ENCODE measurements around the gene AP2S1.

AP2S1 gene

DNA sequence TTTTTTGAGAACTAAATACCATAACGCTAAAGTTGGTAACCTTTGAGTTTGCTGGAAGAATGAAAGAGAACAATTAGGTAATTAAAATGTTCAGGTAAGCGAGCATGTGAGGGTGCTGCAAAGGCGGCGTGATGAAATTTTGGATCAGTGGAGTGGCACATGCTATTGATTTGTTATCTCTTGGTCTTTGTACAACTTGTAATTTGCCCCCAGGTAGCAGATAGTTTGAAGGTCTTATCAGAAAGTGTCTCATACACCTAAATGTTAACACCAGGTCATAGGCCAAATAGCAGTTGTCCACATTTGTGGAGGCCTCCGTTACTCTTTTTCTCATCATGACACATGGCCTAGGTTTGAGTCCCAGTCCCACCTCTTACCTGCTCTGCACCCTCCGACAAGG, 25.0 kb upstream of the AP2S1 start:
- TF ChIP-seq, protein P1, sequence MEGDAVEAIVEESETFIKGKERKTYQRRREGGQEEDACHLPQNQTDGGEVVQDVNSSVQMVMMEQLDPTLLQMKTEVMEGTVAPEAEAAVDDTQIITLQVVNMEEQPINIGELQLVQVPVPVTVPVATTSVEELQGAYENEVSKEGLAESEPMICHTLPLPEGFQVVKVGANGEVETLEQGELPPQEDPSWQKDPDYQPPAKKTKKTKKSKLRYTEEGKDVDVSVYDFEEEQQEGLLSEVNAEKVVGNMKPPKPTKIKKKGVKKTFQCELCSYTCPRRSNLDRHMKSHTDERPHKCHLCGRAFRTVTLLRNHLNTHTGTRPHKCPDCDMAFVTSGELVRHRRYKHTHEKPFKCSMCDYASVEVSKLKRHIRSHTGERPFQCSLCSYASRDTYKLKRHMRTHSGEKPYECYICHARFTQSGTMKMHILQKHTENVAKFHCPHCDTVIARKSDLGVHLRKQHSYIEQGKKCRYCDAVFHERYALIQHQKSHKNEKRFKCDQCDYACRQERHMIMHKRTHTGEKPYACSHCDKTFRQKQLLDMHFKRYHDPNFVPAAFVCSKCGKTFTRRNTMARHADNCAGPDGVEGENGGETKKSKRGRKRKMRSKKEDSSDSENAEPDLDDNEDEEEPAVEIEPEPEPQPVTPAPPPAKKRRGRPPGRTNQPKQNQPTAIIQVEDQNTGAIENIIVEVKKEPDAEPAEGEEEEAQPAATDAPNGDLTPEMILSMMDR (IDR thresholded peaks at IDR 0.05) = no peak

DNA sequence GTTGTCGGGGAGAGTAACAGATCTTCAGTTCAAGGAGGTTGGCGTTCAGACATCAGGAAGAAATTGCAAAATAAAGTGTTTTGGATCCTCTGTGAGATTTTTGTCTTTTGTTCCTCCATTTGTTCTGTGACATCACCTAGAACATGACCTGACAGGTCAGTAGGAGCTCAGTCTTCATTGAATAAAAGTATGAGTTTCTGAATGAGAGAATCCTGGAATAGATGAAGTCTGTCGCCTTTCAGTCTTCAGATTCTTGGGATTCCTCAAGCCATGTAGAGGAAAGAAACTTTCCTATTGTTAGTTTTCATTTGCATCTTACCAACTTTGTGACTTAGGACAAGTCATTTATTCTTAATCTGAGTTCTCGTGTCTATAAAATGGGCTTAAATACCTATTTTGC, 24.6 kb upstream of the AP2S1 start:
- TF ChIP-seq, protein P1 (IDR thresholded peaks at IDR 0.05) = no peak

DNA sequence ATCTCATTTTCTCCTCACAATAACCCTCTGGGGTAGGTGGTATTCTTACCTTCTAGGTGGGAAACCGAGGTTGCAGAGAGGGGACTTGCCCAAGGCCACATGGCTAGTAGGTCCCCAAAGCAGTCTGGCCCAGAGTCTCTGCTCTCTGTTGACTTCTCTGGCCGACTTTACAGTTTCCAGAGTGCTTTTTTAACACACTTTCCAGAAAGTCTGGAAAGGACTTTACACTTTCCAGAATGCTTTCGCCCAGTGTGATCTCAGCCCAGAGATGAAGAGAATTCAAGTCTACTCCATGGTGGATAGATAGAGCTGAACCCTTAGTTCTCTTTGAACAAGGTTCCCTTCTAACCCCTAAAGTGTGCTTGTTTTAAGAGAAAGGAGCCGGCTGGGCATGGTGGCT, 22.3 kb upstream of the AP2S1 start:
- TF ChIP-seq, protein P1 (IDR thresholded peaks at IDR 0.05) = no peak

DNA sequence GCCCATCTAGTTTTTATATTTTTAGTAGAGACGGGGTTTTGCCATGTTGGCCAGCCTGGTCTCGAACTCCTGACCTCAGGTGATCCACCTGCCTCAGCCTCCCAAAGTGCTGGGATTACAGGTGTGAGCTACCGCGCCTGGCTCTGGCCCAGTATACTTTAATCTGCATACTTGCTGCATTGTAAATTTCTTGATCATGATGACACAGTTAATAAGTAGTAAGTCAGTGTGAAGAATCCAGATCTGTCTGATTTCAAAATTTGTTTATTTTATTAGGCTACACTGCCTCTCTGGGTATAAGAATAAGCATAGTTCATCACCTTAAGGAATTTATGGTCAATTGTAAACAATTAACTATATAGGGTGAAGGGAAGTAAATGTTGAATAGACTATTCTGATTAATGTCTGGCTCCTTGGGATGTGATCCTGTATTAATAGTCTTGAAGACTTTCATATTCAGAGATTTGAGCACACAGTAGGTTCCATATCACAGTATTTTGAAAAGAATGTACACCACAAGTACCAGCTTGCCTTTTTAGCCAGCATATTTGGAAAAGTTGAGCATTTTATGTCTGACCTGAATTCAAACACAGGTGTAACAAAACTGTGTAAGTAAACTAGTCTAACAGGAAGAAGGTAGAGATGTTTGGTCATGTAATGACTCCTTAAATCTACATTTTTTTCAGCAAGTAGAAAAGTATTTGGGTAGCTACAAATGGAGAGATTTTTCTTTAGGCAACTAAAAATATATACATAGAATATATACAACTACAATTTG, 17.6 kb upstream of the AP2S1 start:
- TF ChIP-seq, protein P1 (IDR thresholded peaks at IDR 0.05) = no peak

DNA sequence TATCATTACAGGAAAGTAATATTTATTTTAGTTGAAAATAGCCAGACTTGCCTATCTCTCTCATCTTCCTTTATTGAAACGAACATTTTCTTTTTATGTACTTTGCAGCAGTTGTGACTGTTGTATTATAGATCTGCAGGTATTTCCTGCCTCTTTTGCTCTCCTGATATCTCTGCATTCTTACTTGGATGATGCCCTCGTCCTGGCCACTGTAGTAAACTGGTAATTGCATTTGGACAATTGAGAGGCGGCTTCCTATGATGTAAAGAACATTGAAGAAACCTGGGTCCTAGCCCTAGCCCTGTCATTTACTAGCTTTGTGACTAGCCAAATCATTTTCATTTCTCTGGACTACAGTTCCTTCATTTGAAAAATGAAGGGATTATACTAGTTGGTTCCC, 16.5 kb upstream of the AP2S1 start:
- TF ChIP-seq, protein P1 (IDR thresholded peaks at IDR 0.05) = no peak

DNA sequence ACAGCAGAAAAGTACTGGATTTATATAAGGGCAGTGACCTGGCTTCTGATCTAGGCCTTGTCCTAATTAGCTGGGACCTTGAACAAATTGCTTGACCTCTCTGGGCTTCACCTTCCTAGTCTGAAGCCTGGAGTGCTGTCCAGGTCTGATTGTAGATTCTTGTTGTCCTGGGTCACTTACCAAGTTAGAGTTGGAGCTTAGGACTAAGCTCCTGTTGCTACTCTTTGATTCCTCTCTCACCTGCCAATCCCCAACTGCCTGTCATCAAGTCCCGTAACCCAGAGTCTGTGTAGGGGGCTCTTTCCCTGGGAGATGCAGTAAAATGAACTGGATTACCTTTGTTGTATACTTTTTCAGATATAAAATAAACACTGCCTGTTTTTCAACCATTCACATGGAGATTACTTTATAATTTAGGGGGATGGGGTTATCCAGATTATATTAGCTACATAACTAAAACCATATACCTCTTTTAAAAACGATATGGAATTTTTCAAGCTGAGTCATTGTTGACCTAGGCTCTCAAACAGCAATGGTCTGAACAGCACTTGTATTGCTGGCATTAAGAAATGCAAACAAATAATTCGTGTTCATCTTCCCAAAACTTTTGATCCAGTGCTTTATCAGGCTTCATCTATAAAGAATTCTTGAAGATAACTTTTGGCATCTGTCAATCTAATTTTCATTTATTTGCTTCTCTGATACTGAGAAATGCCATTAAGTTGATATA, 15.9 kb upstream of the AP2S1 start:
- TF ChIP-seq, protein P1 (IDR thresholded peaks at IDR 0.05) = no peak

DNA sequence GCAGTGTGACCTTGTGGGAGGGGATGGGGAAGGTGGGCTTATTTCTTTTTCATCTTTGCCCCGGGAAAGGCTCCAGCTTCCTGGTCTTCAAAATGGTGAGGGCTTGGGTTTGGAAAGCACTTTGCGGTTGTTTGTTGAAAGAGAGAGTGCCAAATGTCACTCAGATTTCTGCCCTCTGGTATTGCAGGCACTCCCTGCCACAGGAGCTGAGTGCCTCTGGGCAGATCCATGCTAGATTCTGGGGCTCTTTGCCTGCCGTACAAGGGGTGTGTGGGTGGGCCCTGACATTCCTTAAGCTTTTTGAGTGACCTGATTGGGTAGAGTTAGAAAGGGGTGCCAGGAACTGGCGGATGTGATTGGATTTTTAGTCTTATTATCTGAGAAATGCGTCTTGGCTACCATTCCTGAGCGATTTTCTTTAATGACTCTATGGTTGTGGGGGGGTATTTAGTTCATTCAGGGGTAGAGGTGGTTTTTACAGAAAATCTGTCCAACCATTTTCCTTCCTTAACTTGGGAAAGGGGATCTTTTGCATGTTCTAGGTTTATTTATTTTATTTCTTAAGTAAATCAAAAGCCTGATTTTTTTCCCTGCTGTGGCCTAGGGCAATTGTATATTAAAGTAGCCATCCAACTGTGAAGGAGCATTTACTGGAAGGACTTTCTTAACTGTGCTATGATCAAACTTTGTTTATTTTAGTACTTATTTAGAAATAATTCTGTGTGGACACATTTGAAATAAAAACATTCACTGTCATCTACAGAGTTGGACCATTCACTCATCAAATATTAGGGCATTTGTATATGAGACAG, 13.4 kb upstream of the AP2S1 start:
- TF ChIP-seq, protein P1 (IDR thresholded peaks at IDR 0.05) = no peak
